Muscle layer of duodenum (tissue), 2 donors: ENCODE measurements around the gene LYRM4.
"Not testable (repeated sequence)": the region's sequence is repeated elsewhere in the genome, so short reads cannot be mapped to it uniquely, and the experiment has no call there.

Experiments used
- H3K27ac ChIP-seq: one replicate; pipeline ENCODE4 v1.7.0; 2013; ENCODE audit warnings: mild to moderate bottlenecking, low read length
- H3K27me3 ChIP-seq: one replicate; pipeline ENCODE4 v1.7.0; 2013; ENCODE audit warnings: low read depth, mild to moderate bottlenecking, control low read depth, low read length
- H3K36me3 ChIP-seq, 2 donors: one replicate each; pipeline ENCODE4 v1.7.0; 2013; ENCODE audit warnings: low read length in 2 of 2, control low read depth in 1 of 2, mild to moderate bottlenecking in 1 of 2; ENCODE audit not compliant: insufficient read depth in 2 of 2, control insufficient read depth in 1 of 2
- H3K4me1 ChIP-seq, 2 donors: one replicate each; pipeline ENCODE4 v1.7.0; 2013; ENCODE audit warnings: low read length in 2 of 2, mild to moderate bottlenecking in 2 of 2, control low read depth in 1 of 2, moderate library complexity in 1 of 2; ENCODE audit not compliant: insufficient read depth in 2 of 2, control insufficient read depth in 1 of 2
- H3K4me3 ChIP-seq, 2 donors: one replicate each; pipeline ENCODE4 v1.7.0; 2013; ENCODE audit warnings: low read length in 2 of 2, low read depth in 1 of 2, mild to moderate bottlenecking in 1 of 2
- H3K9me3 ChIP-seq, 2 donors: one replicate each; pipeline ENCODE4 v1.7.0; 2013; ENCODE audit warnings: low read length in 2 of 2, control low read depth in 1 of 2, mild to moderate bottlenecking in 1 of 2; ENCODE audit not compliant: control insufficient read depth in 1 of 2
- donor health status: healthy.

The LYRM4 gene

GRCh38 chr6:5063617-5064016 is 197.1 kb downstream of the LYRM4 start:
- Histone ChIP-seq H3K36me3 (no peaks in the 10 kb centered on the region), H3K4me3 (no peak overlapping the region), H3K27ac (no peak overlapping the region), H3K4me1 (no peaks in the 10 kb centered on the region), H3K27me3 (no peaks in the 10 kb centered on the region), H3K9me3 (peaks cover 5 to 8% of the 10 kb centered on the region in 2 donors)

- Histone ChIP-seq H3K4me1 (no peaks in the 10 kb centered on the region), H3K36me3 (no peaks in the 10 kb centered on the region), H3K27ac (no peak overlapping the region), H3K27me3 (no peaks in the 10 kb centered on the region), H3K9me3 (no peaks in the 10 kb centered on the region), H3K4me3 (no peak overlapping the region)
These were observed 199.6 kb downstream of the LYRM4 start for GRCh38 chr6:5061152-5061551.

- not testable (repeated sequence) for H3K36me3 ChIP-seq, H3K27me3 ChIP-seq, H3K9me3 ChIP-seq, H3K4me1 ChIP-seq, H3K4me3 ChIP-seq, H3K27ac ChIP-seq
These were observed 200.3 kb downstream of the LYRM4 start for GRCh38 chr6:5060439-5060838.

GRCh38 chr6:5059036-5059896 is 201.5 kb downstream of the LYRM4 start:
- Histone ChIP-seq H3K36me3 (no peaks in the 10 kb centered on the region), H3K4me1 (no peaks in the 10 kb centered on the region), H3K4me3 (no peak overlapping the region), H3K27me3 (no peaks in the 10 kb centered on the region), H3K27ac (no peak overlapping the region), H3K9me3 (no peaks in the 10 kb centered on the region)
